GM19467 (cell line): ENCODE data around the gene P2RY13.
A peak's percentile ranks its signal among the peaks of the same experiment; 100 is the strongest.

Source experiments
- ATAC-seq: cut with Tn5 transposase; IDR thresholded peaks from one replicate; pipeline ENCODE4 v1.9.1; 2021; ENCODE audit warnings: mild to moderate bottlenecking, moderate library complexity; ENCODE audit not compliant: unreplicated experiment

The P2RY13 gene

DNA sequence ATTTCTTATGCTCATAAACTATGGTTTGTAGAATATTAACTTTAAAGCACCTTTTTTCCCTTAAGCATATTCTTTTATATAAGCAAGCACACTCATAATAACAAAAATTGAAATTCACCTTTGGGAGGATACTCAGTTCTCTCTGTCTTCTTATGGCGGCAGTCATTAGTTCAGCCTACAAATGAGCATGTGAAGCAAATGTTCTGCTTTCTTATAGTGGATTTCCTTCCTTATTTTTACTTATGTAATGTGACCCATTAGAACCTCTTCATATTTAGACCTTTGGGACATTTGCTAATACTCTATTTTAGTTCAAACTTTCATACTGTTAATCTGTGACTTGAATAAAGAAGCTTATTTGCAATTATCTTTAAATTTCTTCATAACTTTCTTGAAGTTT lies at the start of gene P2RY13:
Gene P2RY13, minus strand, starts transcription at position 187 of the 400 bp plus-strand sequence. Its CDS starts 21 bp downstream, at position 166.
- ATAC-seq = no peak

DNA sequence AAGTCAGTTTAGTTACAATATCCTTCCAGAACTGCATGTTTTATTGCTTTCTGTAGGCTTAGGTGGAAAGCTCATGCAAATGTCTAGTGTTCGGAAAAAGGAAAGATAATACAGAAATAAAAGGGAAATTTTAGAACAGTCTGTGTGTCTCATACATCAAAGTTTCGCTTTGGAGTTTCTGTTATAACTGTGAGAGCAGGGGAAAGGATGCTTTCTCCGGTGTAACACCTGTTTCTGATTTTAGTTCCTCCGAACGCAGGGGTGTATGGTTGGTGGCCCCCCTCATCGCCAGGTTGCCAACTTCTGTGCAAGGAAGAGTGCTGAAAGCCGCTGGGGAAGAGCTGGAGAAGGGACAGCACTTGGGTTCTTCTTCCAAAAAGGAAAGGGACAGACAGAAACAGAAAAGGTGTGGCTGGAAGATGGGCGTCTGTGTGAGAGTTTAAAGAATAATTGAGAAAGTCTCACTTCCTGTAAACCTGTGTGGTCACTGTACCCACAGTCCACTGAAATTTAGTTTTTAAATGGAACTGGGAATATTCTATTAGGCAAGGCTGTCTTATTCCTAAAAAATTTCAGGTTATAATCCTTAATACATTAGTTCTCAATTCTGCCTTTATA lies 48.5 kb upstream of the P2RY13 start:
- no peak for ATAC-seq

DNA sequence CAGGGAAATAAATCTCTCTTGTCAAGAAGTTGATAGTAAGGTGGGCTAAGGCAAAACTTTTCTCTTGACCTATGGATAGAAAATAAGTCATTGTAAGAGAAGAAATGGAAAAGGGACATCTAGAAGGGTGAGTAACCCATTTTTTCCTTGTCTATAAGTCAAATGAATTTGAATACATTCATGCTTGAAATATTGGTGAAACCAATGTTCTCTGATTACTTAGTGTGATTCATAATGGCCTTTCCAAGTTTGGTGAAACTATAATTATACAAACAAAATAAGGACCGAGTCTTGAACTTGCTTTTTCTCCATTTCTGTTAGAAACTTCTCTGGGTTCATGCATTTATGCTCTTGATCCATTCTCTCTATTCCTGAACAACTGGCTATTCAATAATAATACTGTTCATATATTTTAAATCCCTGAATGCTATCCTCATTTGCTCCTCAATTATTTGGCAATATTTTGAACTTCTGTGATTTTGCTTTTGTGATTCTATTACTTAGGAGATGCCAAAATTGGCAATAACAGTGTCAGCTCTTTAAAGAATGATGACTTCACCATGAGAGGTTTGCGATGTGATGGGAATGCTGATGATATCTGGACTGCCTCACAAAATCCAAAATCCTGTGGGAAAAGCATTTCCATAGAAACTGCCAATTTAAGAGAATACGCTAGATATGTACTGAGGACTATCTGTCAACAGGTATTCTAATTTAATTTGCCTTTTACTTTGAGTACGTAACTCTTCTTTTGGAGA lies 42.9 kb upstream of the P2RY13 start:
- ATAC-seq = no peak

DNA sequence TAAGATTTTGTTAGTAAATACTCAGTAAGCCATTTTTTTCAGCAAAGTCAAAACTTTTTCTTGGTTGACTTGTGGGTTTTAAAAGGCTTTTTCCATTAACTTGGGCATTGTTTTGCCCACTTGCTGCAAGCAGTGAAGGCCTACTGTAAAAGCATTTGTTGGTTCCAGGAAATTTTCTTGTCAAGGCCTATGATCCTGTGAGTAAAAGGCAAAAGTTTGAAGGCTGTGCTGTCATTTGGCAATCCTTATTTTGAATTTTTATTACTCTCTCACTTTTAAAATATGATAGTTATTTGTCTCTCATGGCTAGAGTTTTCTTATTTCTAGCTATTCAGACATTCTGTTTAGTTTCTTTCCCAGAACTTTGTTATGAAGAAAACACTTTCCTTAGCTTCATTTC lies 42.2 kb upstream of the P2RY13 start:
- no peak for ATAC-seq

DNA sequence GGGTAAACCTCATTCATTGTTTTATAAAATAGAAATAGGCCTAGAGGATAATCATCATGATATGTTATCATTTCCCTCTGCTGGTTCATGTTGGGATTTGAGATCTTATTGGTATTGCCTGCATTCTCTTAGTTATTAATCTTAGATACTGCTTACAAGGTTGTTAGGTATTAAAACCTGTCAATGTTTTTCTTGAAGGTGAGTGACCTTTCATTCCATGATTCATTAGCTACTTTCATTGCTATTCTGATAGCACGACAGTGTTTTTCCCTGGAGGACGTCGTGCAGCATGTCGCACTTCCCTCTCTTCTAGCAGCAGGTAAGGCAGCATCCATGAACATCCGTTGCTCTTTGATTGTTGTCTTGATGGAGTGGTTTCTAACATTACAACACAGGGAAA lies 38.1 kb upstream of the P2RY13 start:
- ATAC-seq = no peak

DNA sequence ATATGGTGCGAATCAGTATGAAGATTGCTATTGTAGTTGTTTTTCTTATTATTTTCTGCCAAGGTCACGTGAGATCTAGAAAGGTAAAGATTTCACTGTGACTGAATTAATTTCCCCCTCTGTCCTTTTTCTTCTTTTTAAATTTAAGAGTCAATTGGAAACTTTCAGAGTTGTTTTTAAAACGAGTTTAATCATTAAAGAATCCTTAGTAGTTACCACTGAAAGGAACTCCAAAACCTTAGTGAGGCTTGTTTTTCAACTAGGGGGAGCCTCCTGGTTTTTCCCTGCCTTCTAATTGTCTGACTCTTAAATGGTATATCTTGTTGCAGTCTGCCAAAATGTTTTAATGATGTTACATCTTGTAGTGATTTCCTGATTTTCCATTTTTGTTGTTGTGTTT lies 37.6 kb upstream of the P2RY13 start:
- no peak for ATAC-seq

DNA sequence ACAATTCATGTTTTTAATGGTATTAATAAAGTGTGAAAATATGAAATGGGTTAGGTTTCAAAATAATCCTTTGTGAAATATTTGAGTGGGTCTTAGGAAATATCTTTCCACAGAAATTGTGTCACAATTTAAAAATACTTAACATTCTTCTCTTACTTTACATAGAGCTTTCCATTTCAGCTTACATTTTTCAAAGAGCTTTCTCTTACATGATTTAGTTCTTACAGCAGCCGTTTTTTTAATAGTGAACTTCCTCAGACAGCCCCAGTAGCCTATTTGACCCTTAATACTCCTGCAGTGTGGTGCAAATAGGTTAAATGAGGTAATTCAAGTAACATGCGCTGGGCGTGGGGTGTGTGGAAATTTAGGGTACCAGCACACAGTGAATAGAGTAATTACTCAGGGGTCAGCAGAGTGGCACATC lies 33.4 kb upstream of the P2RY13 start:
- ATAC-seq = no peak

DNA sequence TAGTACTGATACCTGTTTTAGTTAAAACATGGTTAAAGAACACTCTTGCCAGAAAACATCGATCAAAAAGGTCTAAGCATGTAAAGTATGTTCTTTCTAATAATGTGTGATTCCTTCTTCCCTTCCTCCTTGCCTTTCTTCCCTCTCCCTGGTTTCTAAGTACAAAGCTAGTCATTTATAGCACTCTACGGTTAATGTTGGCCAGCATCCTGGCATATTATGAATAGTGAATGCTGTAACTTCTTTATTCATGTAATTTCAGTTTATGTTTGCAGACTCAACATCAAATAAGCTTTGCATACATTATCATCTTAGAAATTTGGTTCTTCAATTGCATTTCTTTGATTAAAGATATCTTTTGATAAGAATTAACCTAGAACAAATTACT lies 28.1 kb upstream of the P2RY13 start:
- no peak for ATAC-seq

DNA sequence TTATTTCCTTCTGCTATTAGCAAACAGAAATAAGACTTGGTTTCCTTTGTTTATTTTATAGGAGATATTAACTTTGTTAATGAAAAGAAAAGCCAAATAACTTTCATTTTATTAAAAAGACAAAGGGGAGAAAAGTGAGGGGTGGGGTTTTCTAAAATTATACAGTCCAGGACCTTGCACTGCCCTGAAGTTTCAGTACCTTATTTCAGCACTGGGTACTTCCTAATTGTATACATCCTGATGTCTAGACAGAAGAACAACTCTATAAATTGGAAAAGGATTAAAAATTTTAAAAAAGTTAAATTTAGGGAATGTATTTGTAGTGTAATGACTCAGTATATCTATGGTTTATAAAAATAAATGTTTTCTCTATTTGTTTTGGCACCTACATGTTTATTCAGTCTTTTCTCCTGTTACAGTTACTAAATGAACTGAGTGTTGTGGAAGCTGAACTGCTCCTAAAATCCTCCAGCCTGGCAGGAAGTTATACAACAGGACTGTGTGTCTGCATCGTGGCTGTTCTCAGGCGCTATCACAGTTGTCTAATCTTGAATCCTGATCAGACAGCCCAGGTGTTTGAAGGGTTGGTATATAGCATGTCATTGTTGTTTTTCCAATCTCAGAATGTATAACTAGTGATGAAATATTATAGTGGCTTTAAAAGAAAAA lies 27.6 kb upstream of the P2RY13 start:
- no peak for ATAC-seq

DNA sequence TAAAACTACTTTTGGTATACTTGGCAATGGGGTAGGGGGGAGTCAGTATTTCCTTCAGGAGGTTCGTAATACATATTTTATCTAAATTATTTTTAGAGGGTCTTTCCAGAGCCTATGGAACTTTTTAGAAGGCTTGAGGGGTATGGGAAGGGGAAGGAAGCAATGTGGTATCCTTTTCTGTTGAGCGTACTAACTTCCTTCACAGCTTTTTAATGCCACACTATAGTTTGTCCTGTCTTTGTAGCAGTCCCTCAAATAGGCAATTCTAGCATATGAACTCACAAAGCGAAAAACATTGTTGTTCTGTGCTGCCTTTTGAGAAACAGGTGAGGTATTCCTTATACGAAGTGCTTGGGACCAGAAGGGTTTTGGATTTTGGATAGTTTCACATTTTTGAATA lies 22.3 kb upstream of the P2RY13 start:
- peak; percentile 25 for ATAC-seq

DNA sequence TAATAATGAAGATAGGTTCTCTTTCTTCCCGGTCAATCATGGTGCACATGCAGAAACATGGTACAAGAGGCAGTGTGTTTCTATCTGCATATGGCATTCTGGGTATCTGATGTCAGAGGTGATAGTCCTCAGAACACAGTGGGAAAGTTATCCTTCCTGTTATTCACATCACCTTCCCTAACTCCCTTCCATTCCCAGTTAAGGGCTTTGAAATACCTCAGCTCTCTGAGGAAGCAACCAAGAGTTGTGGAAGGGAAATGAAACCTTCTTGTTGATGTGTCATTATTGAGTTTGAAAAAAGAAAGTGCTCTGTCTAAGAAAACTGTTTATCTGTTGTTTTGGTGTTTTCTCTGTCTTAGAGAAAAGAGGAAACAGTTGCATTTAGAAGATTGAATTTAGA lies 21.9 kb upstream of the P2RY13 start:
- peak; percentile 87 for ATAC-seq

DNA sequence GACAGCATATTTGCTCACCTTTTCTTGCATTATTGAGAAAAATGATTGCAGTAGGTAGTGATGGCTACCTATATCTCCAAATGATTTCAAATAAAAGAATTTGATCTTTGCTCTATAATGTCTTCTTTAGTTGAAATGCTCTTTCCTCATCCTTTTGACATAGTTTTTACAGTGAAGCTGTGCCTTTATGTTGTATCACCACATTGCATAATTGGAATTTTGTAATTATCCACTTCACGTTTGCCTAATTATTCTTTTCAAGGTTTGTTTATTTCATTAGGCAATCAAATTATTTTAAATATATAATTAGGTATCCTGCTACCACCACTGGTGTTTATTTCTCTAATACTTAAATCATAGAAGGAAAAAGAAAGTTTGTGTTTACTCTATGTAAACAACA lies 21.3 kb upstream of the P2RY13 start:
- no peak for ATAC-seq

DNA sequence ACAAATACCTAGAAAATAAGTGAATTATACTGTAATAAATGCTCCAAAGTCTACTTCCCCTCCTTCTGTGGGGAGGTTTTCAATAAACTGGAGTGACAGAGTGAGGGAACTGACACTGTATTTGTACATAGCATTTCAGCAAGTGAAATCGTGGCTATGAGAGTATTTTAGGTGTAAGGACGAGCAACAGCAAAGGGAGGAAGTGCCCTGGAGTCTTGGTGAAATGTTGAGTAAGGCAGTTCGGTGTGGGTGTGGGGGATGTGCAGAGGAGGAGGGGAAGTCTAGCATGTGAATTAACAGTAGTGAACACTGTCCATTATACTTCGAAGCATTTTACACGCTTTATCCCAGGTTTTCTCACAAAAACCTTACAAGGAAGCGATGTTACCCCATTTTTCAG lies 18.1 kb upstream of the P2RY13 start:
- no peak for ATAC-seq

DNA sequence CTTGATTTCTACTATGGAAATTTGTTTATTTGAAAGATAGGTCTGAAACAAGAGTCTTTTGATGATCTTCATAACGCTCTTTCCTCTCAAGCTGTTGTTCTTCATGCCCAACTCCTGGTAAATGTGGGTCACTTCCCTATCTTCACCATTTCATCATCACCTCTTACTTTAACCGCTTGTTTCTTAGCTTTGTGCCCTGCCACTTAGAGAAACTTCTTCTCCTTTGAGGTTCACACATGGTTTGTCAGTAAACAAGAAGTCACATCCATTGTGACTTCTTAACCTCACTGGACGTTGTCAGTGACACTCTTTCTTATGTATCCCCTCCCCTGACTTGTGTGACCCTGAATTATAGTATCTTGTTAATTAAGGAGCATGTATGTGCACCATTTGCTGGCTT lies 16.9 kb upstream of the P2RY13 start:
- no peak for ATAC-seq

DNA sequence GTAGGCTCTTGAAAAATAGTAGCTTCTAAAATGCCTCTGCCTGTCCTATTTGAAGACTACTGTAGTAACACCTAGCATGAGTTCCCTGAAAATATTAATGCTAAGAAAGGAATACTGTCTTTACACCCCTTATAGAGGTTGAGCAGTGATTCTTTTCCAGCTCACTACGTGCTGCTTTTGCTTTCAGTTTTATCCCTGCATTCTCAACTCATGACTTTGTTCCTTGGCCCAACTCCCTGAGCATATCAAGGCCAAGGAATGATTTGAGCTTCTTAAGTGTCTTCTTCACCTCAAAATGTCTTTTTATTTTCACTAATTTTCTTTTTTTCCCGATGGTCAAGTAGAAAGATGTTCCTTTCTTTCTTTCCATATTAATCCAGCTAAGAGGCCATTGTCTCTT lies 16.5 kb upstream of the P2RY13 start:
- ATAC-seq = no peak

DNA sequence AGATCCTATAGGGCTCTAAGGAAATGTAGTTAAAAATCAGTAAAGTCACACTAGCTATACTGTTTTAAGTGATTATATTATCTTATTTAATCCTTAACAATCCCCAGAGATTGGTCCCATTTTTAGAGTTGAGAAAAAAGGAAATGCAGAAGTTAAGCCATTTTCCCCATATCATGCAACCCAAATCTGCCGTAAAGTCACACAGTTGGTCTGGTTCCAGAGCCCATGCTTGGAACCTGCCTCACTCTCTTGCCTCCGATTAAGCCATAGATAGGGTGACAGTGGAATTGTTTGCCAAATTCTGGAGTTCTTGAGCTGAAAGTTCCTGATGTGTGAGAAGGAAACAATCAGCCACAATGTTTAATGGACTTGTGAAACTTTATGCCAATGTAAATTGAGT lies 2.3 kb upstream of the P2RY13 start:
- no peak for ATAC-seq

DNA sequence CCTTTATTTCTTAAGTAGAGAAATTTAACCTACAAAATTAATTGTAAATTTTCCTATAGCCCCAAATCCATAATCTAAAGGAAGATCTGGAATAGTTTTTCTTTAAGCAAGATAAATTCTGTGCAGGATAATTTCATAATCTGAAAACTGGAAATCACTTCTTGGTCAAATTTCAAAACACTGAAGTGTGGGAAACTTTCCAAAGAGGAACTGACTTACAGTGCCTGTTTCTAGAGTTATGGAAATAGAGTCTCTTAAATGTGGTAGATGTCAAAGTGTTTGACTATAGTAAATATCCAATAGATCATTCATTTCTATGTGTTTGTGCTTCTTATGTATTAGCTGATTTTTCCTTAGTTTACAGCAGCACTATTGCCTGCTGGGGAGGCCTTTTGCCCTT lies 1.6 kb upstream of the P2RY13 start:
- no peak for ATAC-seq

DNA sequence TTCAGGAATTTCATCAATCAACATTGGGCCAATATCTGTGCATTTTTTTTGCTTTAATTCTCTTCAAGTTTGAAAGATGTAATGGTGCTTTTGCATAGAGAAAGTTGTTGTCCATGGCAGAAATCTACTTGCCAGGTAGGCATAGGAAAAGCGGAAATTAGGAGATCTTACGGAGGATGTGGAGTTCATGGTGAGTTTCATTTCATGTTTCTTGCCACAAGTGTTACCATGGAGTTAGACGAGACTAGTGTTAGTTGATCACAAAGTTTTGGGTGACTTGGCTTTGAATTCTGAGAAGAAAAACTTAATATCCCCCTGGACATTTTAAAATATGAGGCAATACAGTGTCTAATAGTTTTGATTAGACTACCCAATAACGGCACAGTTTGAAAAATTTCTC lies 1.0 kb upstream of the P2RY13 start:
- ATAC-seq = no peak

DNA sequence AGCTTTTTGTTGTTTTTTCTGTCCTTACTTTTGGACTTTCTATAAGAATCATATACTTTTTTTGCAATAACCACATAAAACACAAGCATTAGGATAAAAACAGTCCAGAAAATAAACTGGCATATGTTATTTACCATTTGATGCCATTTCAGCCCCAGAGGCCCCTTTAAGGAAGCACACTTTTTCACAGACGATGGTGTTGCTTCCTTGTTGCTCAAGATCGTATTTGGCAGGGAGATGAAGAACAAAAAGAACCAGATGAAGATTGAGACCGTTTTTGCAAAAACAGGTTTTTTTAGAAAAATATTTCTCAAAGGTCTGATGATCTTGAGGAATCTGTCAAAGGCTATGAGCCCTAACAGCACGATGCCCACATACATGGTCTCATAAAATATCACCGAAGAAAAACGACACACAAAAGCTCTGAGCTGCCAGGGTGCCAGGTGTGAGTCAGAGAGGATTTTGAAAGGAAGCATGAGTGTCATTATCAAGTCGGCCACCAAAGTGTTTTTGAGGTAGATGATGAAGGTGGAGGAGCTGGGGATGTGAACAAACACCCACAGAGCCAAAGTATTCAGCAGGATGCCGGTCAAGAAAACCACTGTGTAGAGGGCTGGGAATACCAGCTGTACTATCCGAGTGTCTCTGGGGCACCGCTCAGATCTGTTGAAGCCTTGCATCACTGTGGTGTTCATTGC lies 902 bp downstream of the P2RY13 start:
- ATAC-seq = no peak

DNA sequence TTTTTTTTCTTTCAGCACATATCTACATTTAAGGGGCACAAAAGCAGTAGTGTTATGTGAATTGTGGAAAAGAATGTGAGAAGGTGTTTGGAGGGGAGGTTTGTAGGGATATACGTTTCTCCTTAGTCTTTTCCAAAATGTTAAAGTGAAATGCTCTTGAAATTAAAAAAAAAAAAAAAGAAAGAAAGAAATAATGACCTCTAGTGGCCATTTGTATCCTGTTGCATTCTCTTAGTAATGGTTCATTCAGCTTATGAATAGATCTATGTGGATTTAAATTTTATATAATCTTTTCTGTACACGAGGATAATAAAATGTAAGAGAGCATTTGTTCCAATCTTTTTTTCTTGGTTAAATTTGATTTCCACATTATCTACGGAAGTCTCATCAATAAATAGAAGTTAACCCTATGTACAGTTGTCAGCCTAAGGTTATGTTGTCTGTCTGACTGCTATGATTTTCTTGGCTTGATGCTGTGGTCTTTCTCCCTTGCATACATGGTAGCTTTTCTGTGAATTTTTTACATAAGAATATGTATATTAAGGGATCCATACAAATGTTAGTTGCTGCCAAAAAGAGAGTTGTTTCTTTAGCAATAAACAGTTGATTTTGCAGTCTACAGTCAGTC lies 1.7 kb downstream of the P2RY13 start:
- no peak for ATAC-seq

DNA sequence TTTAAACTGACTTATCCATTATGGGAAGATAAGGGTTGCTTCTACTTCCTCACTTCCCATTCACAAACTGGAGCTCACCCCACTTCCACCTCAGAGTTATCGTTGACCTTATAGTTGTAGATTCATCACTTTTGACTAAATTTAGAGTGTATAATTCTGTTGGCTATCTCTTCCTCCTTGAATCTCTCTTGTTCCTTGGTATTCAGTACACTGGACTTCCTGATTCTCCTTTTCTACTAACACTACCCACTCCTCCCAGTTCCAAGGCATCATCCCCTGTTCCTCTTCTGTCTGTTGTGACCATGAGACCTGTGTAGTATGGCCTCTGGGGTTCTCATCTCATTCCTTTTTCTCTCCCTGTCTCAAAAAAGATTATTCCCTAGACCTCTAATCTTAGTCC lies 6.8 kb downstream of the P2RY13 start:
- no peak for ATAC-seq
